GM06990 (cell line): ENCODE measurements around the gene ANKS1B.

Experiments used
- DNase-seq: peaks from one replicate; pipeline ENCODE4 v3.0.0-alpha.2; 2011; ENCODE audit not compliant: insufficient read length; ENCODE audit errors: extremely low read depth
- H3K27me3 ChIP-seq: replicated peaks from 2 replicates; pipeline ENCODE4 v1.6.0; 2011; ENCODE audit warnings: low read length; ENCODE audit not compliant: control insufficient read depth, insufficient read depth
- H3K36me3 ChIP-seq: 2 replicates; pipeline ENCODE4 v1.5.1; 2011; ENCODE audit warnings: low read length; ENCODE audit not compliant: control insufficient read depth, insufficient read depth
- H3K4me3 ChIP-seq: replicated peaks from 2 replicates; pipeline ENCODE4 v1.5.1; 2011; ENCODE audit warnings: low read depth, mild to moderate bottlenecking, control low read depth, low read length
- TF ChIP-seq, protein P1 (sequence below): IDR thresholded peaks from 2 replicates; pipeline ENCODE4 v1.5.1; 2011; ENCODE audit warnings: low read length, control low read depth, mild to moderate bottlenecking, inconsistent platforms; ENCODE audit not compliant: insufficient read depth, poor library complexity, severe bottlenecking

The ANKS1B gene

DNA sequence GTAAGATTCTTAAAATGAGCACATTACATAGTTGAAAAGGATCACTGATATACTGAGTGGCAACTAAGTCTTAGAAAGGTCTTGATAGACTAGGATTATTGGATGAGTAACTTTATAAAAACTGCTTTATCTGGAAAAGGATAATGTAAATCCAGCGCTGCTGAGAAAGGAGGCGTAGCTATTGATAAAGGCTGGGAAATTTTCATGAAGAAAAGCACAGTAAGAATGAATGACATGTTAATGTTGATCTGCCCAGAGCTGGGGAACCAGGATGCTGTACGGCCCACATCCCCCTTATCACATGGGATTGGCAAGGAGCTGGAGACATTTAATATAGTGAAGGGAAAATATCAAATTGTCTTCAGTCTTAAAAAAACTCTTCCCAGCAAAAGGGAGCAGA is 1165.7 kb downstream of the ANKS1B start:
- no peaks in the 10 kb centered on the region; the same call in 1 of the 2 replicates for H3K27me3 ChIP-seq
- H3K36me3 ChIP-seq, result no peaks in the 10 kb centered on the region
- TF ChIP-seq, protein P1, sequence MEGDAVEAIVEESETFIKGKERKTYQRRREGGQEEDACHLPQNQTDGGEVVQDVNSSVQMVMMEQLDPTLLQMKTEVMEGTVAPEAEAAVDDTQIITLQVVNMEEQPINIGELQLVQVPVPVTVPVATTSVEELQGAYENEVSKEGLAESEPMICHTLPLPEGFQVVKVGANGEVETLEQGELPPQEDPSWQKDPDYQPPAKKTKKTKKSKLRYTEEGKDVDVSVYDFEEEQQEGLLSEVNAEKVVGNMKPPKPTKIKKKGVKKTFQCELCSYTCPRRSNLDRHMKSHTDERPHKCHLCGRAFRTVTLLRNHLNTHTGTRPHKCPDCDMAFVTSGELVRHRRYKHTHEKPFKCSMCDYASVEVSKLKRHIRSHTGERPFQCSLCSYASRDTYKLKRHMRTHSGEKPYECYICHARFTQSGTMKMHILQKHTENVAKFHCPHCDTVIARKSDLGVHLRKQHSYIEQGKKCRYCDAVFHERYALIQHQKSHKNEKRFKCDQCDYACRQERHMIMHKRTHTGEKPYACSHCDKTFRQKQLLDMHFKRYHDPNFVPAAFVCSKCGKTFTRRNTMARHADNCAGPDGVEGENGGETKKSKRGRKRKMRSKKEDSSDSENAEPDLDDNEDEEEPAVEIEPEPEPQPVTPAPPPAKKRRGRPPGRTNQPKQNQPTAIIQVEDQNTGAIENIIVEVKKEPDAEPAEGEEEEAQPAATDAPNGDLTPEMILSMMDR, result no peak
- DNase-seq, result no peak
- H3K4me3 ChIP-seq, result no peak overlapping the region

DNA sequence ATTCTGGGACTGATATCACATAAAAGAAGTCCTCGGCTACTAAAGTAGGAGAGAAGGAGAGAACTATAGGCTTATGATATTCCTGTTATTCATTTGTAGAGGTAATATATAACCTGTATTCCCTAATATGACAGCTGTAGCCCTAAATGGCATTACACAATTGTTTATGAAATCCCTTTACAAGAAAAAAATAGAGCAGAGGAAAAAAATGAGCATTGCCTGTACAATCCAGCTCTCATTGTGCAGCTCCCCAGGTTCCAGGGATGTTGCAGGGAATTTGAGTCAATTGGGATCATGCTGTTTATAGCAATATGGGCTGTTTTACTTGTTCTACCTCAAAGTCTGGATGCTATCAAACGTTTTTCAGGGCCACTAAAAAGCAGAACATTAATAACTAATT is 1166.5 kb downstream of the ANKS1B start:
- DNase-seq, result no peak
- no peaks in the 10 kb centered on the region; the same call in 1 of the 2 replicates for H3K27me3 ChIP-seq
- no peaks in the 10 kb centered on the region for H3K36me3 ChIP-seq

DNA sequence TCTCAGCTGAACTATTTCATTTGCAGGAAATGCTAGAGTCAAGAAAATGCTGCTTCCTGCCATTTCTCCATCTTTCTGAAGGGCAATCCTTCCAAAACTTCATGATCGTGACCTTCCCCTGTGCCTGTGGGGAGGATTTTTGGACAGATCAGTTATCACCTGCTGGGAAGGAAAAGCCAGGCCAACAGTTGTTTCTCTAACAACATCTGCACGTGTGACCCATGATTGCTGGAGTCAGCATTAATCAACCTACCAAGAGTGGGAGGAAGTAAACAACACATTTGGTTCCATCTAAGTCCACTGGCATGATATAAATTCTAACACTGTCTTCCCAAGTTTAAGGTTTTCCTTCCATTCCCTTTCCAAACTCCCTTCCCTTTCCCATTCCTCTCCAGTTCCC is 1167.0 kb downstream of the ANKS1B start:
- DNase-seq, result no peak
- no peaks in the 10 kb centered on the region for H3K36me3 ChIP-seq
- TF ChIP-seq, protein P1, result no peak
- no peak overlapping the region for H3K4me3 ChIP-seq
- no peaks in the 10 kb centered on the region; the same call in 1 of the 2 replicates for H3K27me3 ChIP-seq

More for the DNA sequence above, 1166.5 kb downstream of the ANKS1B start:
- TF ChIP-seq, protein P1, result no peak
- no peak overlapping the region for H3K4me3 ChIP-seq

DNA sequence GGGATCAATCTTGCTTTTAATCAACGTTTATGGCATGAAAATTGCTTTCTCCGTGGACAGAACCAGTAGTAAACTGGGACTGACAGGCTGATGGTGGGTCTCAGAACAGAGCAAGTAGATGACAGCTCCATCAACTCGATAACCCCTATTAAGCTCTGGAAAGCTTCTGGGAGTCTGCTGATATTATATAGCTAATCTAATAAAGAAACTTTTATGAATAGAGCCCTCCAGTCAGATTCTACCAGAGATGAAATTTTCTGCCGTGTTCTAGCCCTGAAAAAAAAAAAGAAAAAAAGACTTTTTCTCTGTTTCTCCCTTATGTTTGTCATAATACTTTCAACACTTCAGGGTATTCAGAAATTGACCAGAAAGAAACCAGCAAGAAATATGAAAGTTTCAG is 1168.0 kb downstream of the ANKS1B start:
- no peak for DNase-seq
- Histone ChIP-seq H3K4me3 (no peak overlapping the region), H3K27me3 (no peaks in the 10 kb centered on the region; the same call in 1 of the 2 replicates), H3K36me3 (no peaks in the 10 kb centered on the region)
- TF ChIP-seq, protein P1, result no peak

DNA sequence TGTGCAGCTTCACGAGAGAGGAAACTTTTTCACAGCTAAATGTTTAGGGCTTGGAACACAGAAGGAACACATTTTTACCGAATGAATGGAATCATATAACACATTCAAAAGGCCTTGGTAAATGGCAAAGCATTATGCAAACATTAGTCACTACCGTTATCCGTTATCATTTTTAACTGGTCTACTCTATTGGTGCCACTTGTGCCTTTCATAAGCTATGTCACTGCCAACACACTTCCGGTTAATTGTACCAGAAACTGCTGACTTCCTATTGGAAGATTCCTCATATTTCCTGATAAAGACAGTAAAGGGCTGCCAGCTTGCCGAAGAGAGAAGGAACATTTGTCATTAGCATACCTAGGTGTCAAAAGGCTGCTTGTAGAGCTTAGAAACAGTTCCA is 1170.5 kb downstream of the ANKS1B start:
- Histone ChIP-seq H3K27me3 (no peaks in the 10 kb centered on the region; the same call in 1 of the 2 replicates), H3K36me3 (no peaks in the 10 kb centered on the region), H3K4me3 (no peak overlapping the region)
- TF ChIP-seq, protein P1, result no peak
- DNase-seq, result no peak

DNA sequence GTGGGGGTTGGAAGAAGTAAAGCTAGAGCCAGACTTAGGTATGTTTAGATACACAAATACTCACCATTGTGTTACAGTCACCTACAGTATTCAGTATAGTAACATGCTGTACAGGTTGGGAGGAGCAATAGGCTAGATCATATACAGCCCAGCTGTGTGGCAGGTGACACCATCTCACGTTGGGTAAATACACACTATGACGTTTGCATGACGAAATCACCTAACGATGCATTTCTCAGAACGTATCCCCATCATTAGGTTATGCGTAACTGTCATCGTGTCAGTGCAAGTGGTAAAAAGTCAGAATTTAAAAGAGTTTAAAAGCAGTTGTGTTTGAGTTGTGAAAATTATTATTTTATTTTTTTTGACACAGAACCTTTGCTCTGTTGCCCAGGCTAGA is 1172.5 kb downstream of the ANKS1B start:
- Histone ChIP-seq H3K4me3 (no peak overlapping the region), H3K27me3 (no peaks in the 10 kb centered on the region), H3K36me3 (no peaks in the 10 kb centered on the region)
- TF ChIP-seq, protein P1, result no peak
- DNase-seq, result no peak
